HEK293 (cell line): ENCODE measurements around the gene PRDM11.

Experiments used
- PRDM4 ChIP-seq: fragments of 450-650 bp; formaldehyde crosslinking; IDR thresholded peaks from 2 replicates; pipeline ENCODE4 v1.5.1; 2017; ENCODE audit warnings: missing biosample characterization, missing genetic modification characterization
- SALL2 ChIP-seq: fragments of 450-650 bp; formaldehyde crosslinking; IDR thresholded peaks from 2 replicates; pipeline ENCODE4 v1.5.0; 2017; ENCODE audit warnings: missing biosample characterization, mild to moderate bottlenecking, missing genetic modification characterization, borderline replicate concordance
- TCF7L2 ChIP-seq: IDR thresholded peaks from 2 replicates; pipeline ENCODE4 v1.6.1; 2011; ENCODE audit warnings: low read depth, mild to moderate bottlenecking, inconsistent platforms, low read length, moderate library complexity, borderline replicate concordance
- ZBTB48 ChIP-seq: fragments of 450-650 bp; formaldehyde crosslinking; IDR thresholded peaks from 2 replicates; pipeline ENCODE4 v1.5.1; 2016; ENCODE audit warnings: missing biosample characterization, missing genetic modification characterization
- ZNF138 ChIP-seq: fragments of 450-650 bp; formaldehyde crosslinking; IDR thresholded peaks from 2 replicates; pipeline ENCODE4 v1.5.1; 2016; ENCODE audit warnings: missing biosample characterization, missing genetic modification characterization, borderline replicate concordance
- ZNF214 ChIP-seq: fragments of 450-650 bp; formaldehyde crosslinking; IDR thresholded peaks from 2 replicates; pipeline ENCODE4 v1.5.1; 2017; ENCODE audit warnings: missing biosample characterization, mild to moderate bottlenecking, missing genetic modification characterization, borderline replicate concordance
- ZNF518A ChIP-seq: fragments of 450-650 bp; formaldehyde crosslinking; conservative IDR thresholded peaks from 2 replicates; pipeline ENCODE4 v1.5.1; 2016; ENCODE audit warnings: low read depth, missing biosample characterization, missing genetic modification characterization
- ZNF660 ChIP-seq: fragments of 450-650 bp; IDR thresholded peaks from 2 replicates; pipeline ENCODE4 v1.5.1; 2018; ENCODE audit warnings: missing biosample characterization, mild to moderate bottlenecking, missing genetic modification characterization
- ZNF670 ChIP-seq: fragments of 450-650 bp; formaldehyde crosslinking; IDR thresholded peaks from 2 replicates; pipeline ENCODE4 v1.5.1; 2016; ENCODE audit warnings: missing biosample characterization, missing genetic modification characterization, low read depth
- TF ChIP-seq, protein P1 (sequence below): fragments of 450-650 bp; formaldehyde crosslinking; IDR thresholded peaks from 2 replicates; pipeline ENCODE4 v1.5.1; 2016; ENCODE audit warnings: missing biosample characterization, missing genetic modification characterization
- TF ChIP-seq, protein P2 (sequence below): fragments of 450-650 bp; formaldehyde crosslinking; IDR thresholded peaks from 2 replicates; pipeline ENCODE4 v1.5.1; 2016; ENCODE audit warnings: missing biosample characterization, missing genetic modification characterization

DNA sequence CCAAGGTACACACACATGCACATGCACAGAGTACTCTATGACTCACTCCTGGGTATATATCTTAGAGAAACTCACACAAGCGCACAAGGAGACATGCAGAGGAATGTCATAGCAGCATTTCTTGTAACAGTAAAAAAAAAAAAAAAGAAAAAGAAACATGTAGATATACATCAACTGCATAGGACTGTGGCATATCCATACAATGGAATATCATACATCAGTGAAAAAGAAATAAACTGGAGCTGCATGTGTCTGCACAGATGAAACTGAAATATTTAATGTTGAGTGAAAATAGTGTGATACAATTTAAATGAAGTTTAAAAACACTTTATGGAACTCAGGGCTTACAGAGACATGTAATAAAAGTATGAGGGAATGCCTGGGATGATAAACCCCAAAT is 93.3 kb downstream of the PRDM11 start:
- TF ChIP-seq ZNF660 (tag by site-specific recombination) (no peak), ZBTB48 (tag by site-specific recombination) (no peak), TCF7L2 (no peak), SALL2 (tag by site-specific recombination) (no peak), ZNF670 (tag by site-specific recombination) (no peak), ZNF214 (tag by site-specific recombination) (no peak), ZNF518A (tag by site-specific recombination) (no peak), PRDM4 (no peak), ZNF138 (no peak)
- TF ChIP-seq, protein P1, sequence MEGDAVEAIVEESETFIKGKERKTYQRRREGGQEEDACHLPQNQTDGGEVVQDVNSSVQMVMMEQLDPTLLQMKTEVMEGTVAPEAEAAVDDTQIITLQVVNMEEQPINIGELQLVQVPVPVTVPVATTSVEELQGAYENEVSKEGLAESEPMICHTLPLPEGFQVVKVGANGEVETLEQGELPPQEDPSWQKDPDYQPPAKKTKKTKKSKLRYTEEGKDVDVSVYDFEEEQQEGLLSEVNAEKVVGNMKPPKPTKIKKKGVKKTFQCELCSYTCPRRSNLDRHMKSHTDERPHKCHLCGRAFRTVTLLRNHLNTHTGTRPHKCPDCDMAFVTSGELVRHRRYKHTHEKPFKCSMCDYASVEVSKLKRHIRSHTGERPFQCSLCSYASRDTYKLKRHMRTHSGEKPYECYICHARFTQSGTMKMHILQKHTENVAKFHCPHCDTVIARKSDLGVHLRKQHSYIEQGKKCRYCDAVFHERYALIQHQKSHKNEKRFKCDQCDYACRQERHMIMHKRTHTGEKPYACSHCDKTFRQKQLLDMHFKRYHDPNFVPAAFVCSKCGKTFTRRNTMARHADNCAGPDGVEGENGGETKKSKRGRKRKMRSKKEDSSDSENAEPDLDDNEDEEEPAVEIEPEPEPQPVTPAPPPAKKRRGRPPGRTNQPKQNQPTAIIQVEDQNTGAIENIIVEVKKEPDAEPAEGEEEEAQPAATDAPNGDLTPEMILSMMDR (tag by site-specific recombination) = no peak
- TF ChIP-seq, protein P2, sequence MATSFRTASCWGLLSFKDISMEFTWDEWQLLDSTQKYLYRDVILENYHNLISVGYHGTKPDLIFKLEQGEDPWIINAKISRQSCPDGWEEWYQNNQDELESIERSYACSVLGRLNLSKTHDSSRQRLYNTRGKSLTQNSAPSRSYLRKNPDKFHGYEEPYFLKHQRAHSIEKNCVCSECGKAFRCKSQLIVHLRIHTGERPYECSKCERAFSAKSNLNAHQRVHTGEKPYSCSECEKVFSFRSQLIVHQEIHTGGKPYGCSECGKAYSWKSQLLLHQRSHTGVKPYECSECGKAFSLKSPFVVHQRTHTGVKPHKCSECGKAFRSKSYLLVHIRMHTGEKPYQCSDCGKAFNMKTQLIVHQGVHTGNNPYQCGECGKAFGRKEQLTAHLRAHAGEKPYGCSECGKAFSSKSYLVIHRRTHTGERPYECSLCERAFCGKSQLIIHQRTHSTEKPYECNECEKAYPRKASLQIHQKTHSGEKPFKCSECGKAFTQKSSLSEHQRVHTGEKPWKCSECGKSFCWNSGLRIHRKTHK (tag by site-specific recombination) = no peak
